ENCODE measurements around the gene TAF7L. TPM values are rescaled to one million over a fixed set of nuclear protein-coding genes. Genes with fewer than 3 reads are reported as not detected.

The TAF7L gene
- total and polyA plus RNA-seq, 12 donors = 0.01 to 0.15 TPM; not detected in 10

GRCh38 chrX:101257448-101258258, 33.5 kb downstream of the TAF7L start:
- H3K4me1 ChIP-seq = no peaks in the 10 kb centered on the region
- no peaks in the 10 kb centered on the region for H3K36me3 ChIP-seq
- DNase-seq (no peak), ATAC-seq (no peak)
- H3K4me3 ChIP-seq = no peak overlapping the region
- TF ChIP-seq CTCF (IDR thresholded peaks at IDR 0.05) = no peak
- no peak overlapping the region for H3K27ac ChIP-seq
- H3K27me3 ChIP-seq = no peaks in the 10 kb centered on the region
- WGBS, 2 donors = 87 to 89% methylated on average over 4 of the region's 4 CpGs
- no peaks in the 10 kb centered on the region for H3K9me3 ChIP-seq
- intact Hi-C loops (cut with DNase I) = no loop called here

GRCh38 chrX:101252634-101253033, 38.5 kb downstream of the TAF7L start:
- Histone ChIP-seq H3K9me3 (no peaks in the 10 kb centered on the region), H3K4me1 (no peaks in the 10 kb centered on the region), H3K27me3 (peaks cover 0 to 5% (median 0%) of the 10 kb centered on the region in 7 donors), H3K27ac (no peak overlapping the region), H3K36me3 (no peaks in the 10 kb centered on the region), H3K4me3 (no peak overlapping the region)
- ATAC-seq (no peak), DNase-seq (no peak)
- TF ChIP-seq CTCF (IDR thresholded peaks at IDR 0.05) = no peak
- 69 to 73% methylated on average over 2 of the region's 2 CpGs for WGBS, 2 donors
- intact Hi-C loops (cut with DNase I) = no loop called here

- Histone ChIP-seq H3K4me1 (no peaks in the 10 kb centered on the region), H3K4me3 (no peak overlapping the region), H3K36me3 (no peaks in the 10 kb centered on the region), H3K27me3 (peaks cover 0 to 20% (median 0%) of the 10 kb centered on the region in 7 donors), H3K27ac (no peak overlapping the region), H3K9me3 (no peaks in the 10 kb centered on the region)
- no peak for DNase-seq
- intact Hi-C loops (cut with DNase I) = no loop called here
- TF ChIP-seq CTCF (IDR thresholded peaks at IDR 0.05) = no peak
- WGBS, 2 donors = 95 to 98% methylated on average over 9 of the region's 9 CpGs
- ATAC-seq = no peak
Measured at GRCh38 chrX:101241531-101241930, 49.6 kb downstream of the TAF7L start.

- Histone ChIP-seq H3K36me3 (no peaks in the 10 kb centered on the region), H3K9me3 (no peaks in the 10 kb centered on the region), H3K27me3 (peaks cover 0 to 16% (median 0%) of the 10 kb centered on the region in 7 donors), H3K4me1 (no peaks in the 10 kb centered on the region), H3K4me3 (no peak overlapping the region), H3K27ac (no peak overlapping the region)
- ATAC-seq = no peak
- intact Hi-C loops (cut with DNase I) = no loop called here
- DNase-seq = no peak
- TF ChIP-seq CTCF (IDR thresholded peaks at IDR 0.05) = no peak
- WGBS, 2 donors = 20 to 73% methylated on average over 2 of the region's 2 CpGs
Measured at GRCh38 chrX:101237041-101237440, 54.1 kb downstream of the TAF7L start.
